PC-9 (cell line): ENCODE data around the gene CAPN3.

Experiments
- EZH2 ChIP-seq: fragments of 200-600 bp; sonication (generic); IDR thresholded peaks from 2 replicates; pipeline ENCODE4 v1.8.0; 2017; ENCODE audit warnings: antibody characterized with exemption, low read depth
- TF ChIP-seq, protein P1 (sequence below): fragments of 200-600 bp; sonication (generic); conservative IDR thresholded peaks from 2 replicates; pipeline ENCODE4 v1.6.1; 2017; ENCODE audit warnings: mixed run types, antibody characterized with exemption, mild to moderate bottlenecking, moderate library complexity

DNA sequence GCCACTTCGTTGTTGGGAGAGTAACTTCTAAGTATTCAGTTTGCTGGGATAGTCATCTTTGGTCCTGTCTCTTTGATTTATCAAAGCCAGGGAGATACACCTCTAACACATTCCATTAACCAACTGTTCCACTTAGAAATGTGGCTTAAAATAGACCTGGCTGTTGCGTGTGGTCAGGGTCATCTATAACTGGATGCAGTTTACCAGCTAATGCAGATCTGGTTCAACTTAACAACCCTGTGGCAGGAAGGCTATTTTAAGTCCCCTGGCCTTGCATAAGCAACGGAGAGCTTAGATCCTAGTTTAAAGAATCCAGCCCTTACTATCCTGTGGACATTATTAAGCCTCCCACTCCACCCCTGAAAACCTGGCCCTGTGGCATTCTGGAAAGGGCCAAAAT, 28.1 kb upstream of the CAPN3 start:
- TF ChIP-seq, protein P1, sequence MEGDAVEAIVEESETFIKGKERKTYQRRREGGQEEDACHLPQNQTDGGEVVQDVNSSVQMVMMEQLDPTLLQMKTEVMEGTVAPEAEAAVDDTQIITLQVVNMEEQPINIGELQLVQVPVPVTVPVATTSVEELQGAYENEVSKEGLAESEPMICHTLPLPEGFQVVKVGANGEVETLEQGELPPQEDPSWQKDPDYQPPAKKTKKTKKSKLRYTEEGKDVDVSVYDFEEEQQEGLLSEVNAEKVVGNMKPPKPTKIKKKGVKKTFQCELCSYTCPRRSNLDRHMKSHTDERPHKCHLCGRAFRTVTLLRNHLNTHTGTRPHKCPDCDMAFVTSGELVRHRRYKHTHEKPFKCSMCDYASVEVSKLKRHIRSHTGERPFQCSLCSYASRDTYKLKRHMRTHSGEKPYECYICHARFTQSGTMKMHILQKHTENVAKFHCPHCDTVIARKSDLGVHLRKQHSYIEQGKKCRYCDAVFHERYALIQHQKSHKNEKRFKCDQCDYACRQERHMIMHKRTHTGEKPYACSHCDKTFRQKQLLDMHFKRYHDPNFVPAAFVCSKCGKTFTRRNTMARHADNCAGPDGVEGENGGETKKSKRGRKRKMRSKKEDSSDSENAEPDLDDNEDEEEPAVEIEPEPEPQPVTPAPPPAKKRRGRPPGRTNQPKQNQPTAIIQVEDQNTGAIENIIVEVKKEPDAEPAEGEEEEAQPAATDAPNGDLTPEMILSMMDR, result no peak
- TF ChIP-seq EZH2, result no peak
